Immature natural killer cell (primary cell): ENCODE measurements around the gene CCDC38. TPM values are rescaled to one million over a fixed set of nuclear protein-coding genes. Genes with fewer than 3 reads are reported as not detected.

Experiments used
- DNase-seq, 3 donors: peaks; one replicate each; pipeline ENCODE4 v3.0.0; 2022; ENCODE audit warnings: mixed read lengths in 1 of 3
- H3K27ac Mint-ChIP-seq, 6 donors: one replicate each; pipeline ENCODE4 v1.8.0; 2020; ENCODE audit warnings: mixed read lengths in 6 of 6, mild to moderate bottlenecking in 5 of 6, inconsistent platforms in 4 of 6, moderate library complexity in 3 of 6
- H3K27me3 Mint-ChIP-seq, 3 donors: one replicate each; pipeline ENCODE4 v1.8.0; 2020 to 2021; ENCODE audit warnings: low read depth in 3 of 3, mild to moderate bottlenecking in 3 of 3, mixed read lengths in 3 of 3, moderate library complexity in 3 of 3, inconsistent platforms in 1 of 3
- H3K36me3 Mint-ChIP-seq, 3 donors: one replicate each; pipeline ENCODE4 v1.8.0; 2020; ENCODE audit warnings: mixed read lengths in 3 of 3, inconsistent platforms in 2 of 3, mild to moderate bottlenecking in 2 of 3
- H3K4me1 Mint-ChIP-seq, 2 donors: one replicate each; pipeline ENCODE4 v1.8.0; 2020; ENCODE audit warnings: inconsistent platforms in 2 of 2, mild to moderate bottlenecking in 2 of 2, mixed read lengths in 2 of 2, moderate library complexity in 1 of 2
- H3K4me3 Mint-ChIP-seq, 5 donors: one replicate each; pipeline ENCODE4 v1.8.0; 2020; ENCODE audit warnings: mild to moderate bottlenecking in 5 of 5, mixed read lengths in 5 of 5, inconsistent platforms in 3 of 5, moderate library complexity in 3 of 5
- H3K9me3 Mint-ChIP-seq, 6 donors: one replicate each; pipeline ENCODE4 v1.8.0; 2020; ENCODE audit warnings: mild to moderate bottlenecking in 6 of 6, mixed read lengths in 6 of 6, inconsistent platforms in 4 of 6, moderate library complexity in 3 of 6
- polyA plus RNA-seq, 3 donors: library from polyadenylated mRNA; unstranded; fragments of 300-500 nt; fragmentation: Illumina TruSeq; gene quantifications; one replicate each; pipeline ENCODE4 v1.2.3, GENCODE V29; 2021

Gene CCDC38
- polyA plus RNA-seq, 3 donors from 2014 or later: 0.07 TPM; not detected in 2

GRCh38 chr12:95890958-95891357, 51.5 kb downstream of the CCDC38 start:
- Mint-ChIP-seq H3K4me3 (no peak overlapping the region), H3K9me3 (peaks cover 0 to 2% (median 0%) of the 10 kb centered on the region in 6 donors), H3K4me1 (no peaks in the 10 kb centered on the region), H3K36me3 (no peaks in the 10 kb centered on the region), H3K27ac (no peak overlapping the region), H3K27me3 (peaks cover 0 to 7% (median 5%) of the 10 kb centered on the region in 3 donors)
- DNase-seq: no peak

GRCh38 chr12:95887311-95887710, 55.1 kb downstream of the CCDC38 start:
- H3K27me3 Mint-ChIP-seq: peaks cover 0 to 4% (median 3%) of the 10 kb centered on the region in 3 donors
- no peaks in the 10 kb centered on the region for H3K4me1 Mint-ChIP-seq
- no peaks in the 10 kb centered on the region for H3K36me3 Mint-ChIP-seq
- peaks cover 0 to 5% (median 0%) of the 10 kb centered on the region in 6 donors for H3K9me3 Mint-ChIP-seq
- DNase-seq: no peak
- no peak overlapping the region for H3K4me3 Mint-ChIP-seq
- H3K27ac Mint-ChIP-seq: no peak overlapping the region

- H3K36me3 Mint-ChIP-seq: peaks cover 0 to 3% (median 0%) of the 10 kb centered on the region in 3 donors
- no peak overlapping the region for H3K27ac Mint-ChIP-seq
- H3K9me3 Mint-ChIP-seq: peaks cover 0 to 5% (median 0%) of the 10 kb centered on the region in 6 donors
- H3K4me3 Mint-ChIP-seq: no peak overlapping the region
- DNase-seq: no peak
- H3K27me3 Mint-ChIP-seq: peaks cover 0 to 4% (median 3%) of the 10 kb centered on the region in 3 donors
- H3K4me1 Mint-ChIP-seq: no peaks in the 10 kb centered on the region
Measured at GRCh38 chr12:95884998-95885397, 57.4 kb downstream of the CCDC38 start.

GRCh38 chr12:95882873-95883272, 59.5 kb downstream of the CCDC38 start:
- DNase-seq: no peak
- Mint-ChIP-seq H3K36me3 (peaks cover 0 to 7% (median 0%) of the 10 kb centered on the region in 3 donors), H3K4me1 (no peaks in the 10 kb centered on the region), H3K27ac (no peak overlapping the region), H3K27me3 (peaks cover 0 to 7% (median 0%) of the 10 kb centered on the region in 3 donors), H3K9me3 (peaks cover 0 to 5% (median 0%) of the 10 kb centered on the region in 6 donors), H3K4me3 (no peak overlapping the region)

GRCh38 chr12:95882080-95882479, 60.3 kb downstream of the CCDC38 start:
- Mint-ChIP-seq H3K27me3 (peaks cover 0 to 4% (median 0%) of the 10 kb centered on the region in 3 donors), H3K27ac (no peak overlapping the region), H3K9me3 (peaks cover 0 to 5% (median 0%) of the 10 kb centered on the region in 6 donors), H3K4me1 (no peaks in the 10 kb centered on the region), H3K4me3 (no peak overlapping the region), H3K36me3 (peaks cover 0 to 7% (median 0%) of the 10 kb centered on the region in 3 donors)
- DNase-seq: no peak

GRCh38 chr12:95881331-95881955, 61.0 kb downstream of the CCDC38 start:
- no peak overlapping the region for H3K27ac Mint-ChIP-seq

GRCh38 chr12:95880895-95881294, 61.5 kb downstream of the CCDC38 start:
- peaks cover 0 to 7% (median 0%) of the 10 kb centered on the region in 3 donors for H3K36me3 Mint-ChIP-seq
- H3K9me3 Mint-ChIP-seq: peaks cover 0 to 5% (median 0%) of the 10 kb centered on the region in 6 donors
- no peak overlapping the region for H3K27ac Mint-ChIP-seq
- no peak overlapping the region for H3K4me3 Mint-ChIP-seq
- peaks cover 0 to 4% (median 0%) of the 10 kb centered on the region in 3 donors for H3K27me3 Mint-ChIP-seq
- no peaks in the 10 kb centered on the region for H3K4me1 Mint-ChIP-seq
- DNase-seq: no peak

More at GRCh38 chr12:95881331-95881955, 61.0 kb downstream of the CCDC38 start:
- Mint-ChIP-seq H3K4me3 (no peak overlapping the region), H3K27me3 (peaks cover 0 to 4% (median 0%) of the 10 kb centered on the region in 3 donors), H3K4me1 (no peaks in the 10 kb centered on the region), H3K36me3 (peaks cover 0 to 7% (median 0%) of the 10 kb centered on the region in 3 donors), H3K9me3 (peaks cover 0 to 5% (median 0%) of the 10 kb centered on the region in 6 donors)
- DNase-seq: no peak

- peaks cover 7 to 14% (median 8%) of the 10 kb centered on the region in 3 donors for H3K36me3 Mint-ChIP-seq
- peaks cover 0 to 6% of the 10 kb centered on the region in 2 donors for H3K4me1 Mint-ChIP-seq
- no peak overlapping the region for H3K27ac Mint-ChIP-seq
- H3K9me3 Mint-ChIP-seq: no peaks in the 10 kb centered on the region
- DNase-seq: no peak
- peaks cover 0 to 4% (median 0%) of the 10 kb centered on the region in 3 donors for H3K27me3 Mint-ChIP-seq
- no peak overlapping the region for H3K4me3 Mint-ChIP-seq
Measured at GRCh38 chr12:95877622-95878021, 64.8 kb downstream of the CCDC38 start.

- H3K36me3 Mint-ChIP-seq: peaks cover 2 to 30% (median 8%) of the 10 kb centered on the region in 3 donors
- no peak overlapping the region for H3K4me3 Mint-ChIP-seq
- peaks cover 0 to 6% of the 10 kb centered on the region in 2 donors for H3K4me1 Mint-ChIP-seq
- peaks cover 0 to 4% (median 0%) of the 10 kb centered on the region in 3 donors for H3K27me3 Mint-ChIP-seq
- no peak overlapping the region for H3K27ac Mint-ChIP-seq
- no peak for DNase-seq
- H3K9me3 Mint-ChIP-seq: no peaks in the 10 kb centered on the region
Measured at GRCh38 chr12:95874452-95874851, 68.0 kb downstream of the CCDC38 start.

- peaks cover 0 to 6% of the 10 kb centered on the region in 2 donors for H3K4me1 Mint-ChIP-seq
- H3K27me3 Mint-ChIP-seq: no peaks in the 10 kb centered on the region
- no peak for DNase-seq
- H3K27ac Mint-ChIP-seq: no peak overlapping the region
- H3K4me3 Mint-ChIP-seq: no peak overlapping the region
- H3K36me3 Mint-ChIP-seq: peaks cover 12 to 38% (median 13%) of the 10 kb centered on the region in 3 donors
- no peaks in the 10 kb centered on the region for H3K9me3 Mint-ChIP-seq
Measured at GRCh38 chr12:95870897-95871296, 71.5 kb downstream of the CCDC38 start.

- Mint-ChIP-seq H3K27ac (peak overlapping the region in 1 of 6 donors; percentile 1), H3K27me3 (no peaks in the 10 kb centered on the region), H3K9me3 (no peaks in the 10 kb centered on the region), H3K4me3 (no peak overlapping the region), H3K36me3 (peaks cover 12 to 31% (median 31%) of the 10 kb centered on the region in 3 donors), H3K4me1 (peaks cover 11 to 23% of the 10 kb centered on the region in 2 donors)
- no peak for DNase-seq
Measured at GRCh38 chr12:95863337-95863736, 79.1 kb downstream of the CCDC38 start.

- H3K4me3 Mint-ChIP-seq: no peak overlapping the region
- H3K4me1 Mint-ChIP-seq: peaks cover 14 to 23% of the 10 kb centered on the region in 2 donors
- peaks cover 12 to 25% (median 22%) of the 10 kb centered on the region in 3 donors for H3K36me3 Mint-ChIP-seq
- H3K27ac Mint-ChIP-seq: no peak overlapping the region
- H3K27me3 Mint-ChIP-seq: peaks cover 0 to 4% (median 0%) of the 10 kb centered on the region in 3 donors
- no peaks in the 10 kb centered on the region for H3K9me3 Mint-ChIP-seq
- DNase-seq: no peak
Measured at GRCh38 chr12:95862038-95862437, 80.4 kb downstream of the CCDC38 start.

GRCh38 chr12:95859947-95860850, 82.2 kb downstream of the CCDC38 start:
- H3K36me3 Mint-ChIP-seq: peaks cover 8 to 21% (median 21%) of the 10 kb centered on the region in 3 donors
- no peak for DNase-seq
- H3K27me3 Mint-ChIP-seq: peaks cover 0 to 7% (median 2%) of the 10 kb centered on the region in 3 donors
- H3K9me3 Mint-ChIP-seq: no peaks in the 10 kb centered on the region
- peak overlapping the region in 3 of 5 donors; percentile 29 to 47 (median 42) for H3K4me3 Mint-ChIP-seq
- H3K4me1 Mint-ChIP-seq: peaks cover 14 to 23% of the 10 kb centered on the region in 2 donors
- no peak overlapping the region for H3K27ac Mint-ChIP-seq
